ENCODE results near the gene NFYC. TPM values are rescaled to one million over a fixed set of nuclear protein-coding genes. Genes with fewer than 3 reads are reported as not detected.

The NFYC gene
- total and polyA plus RNA-seq, 8 donors = 23.3 to 76.4 (median 40.9) TPM

GRCh38 chr1:40689737-40690136 is 1.8 kb upstream of the NFYC start:
- 9 to 23% (median 21%) methylated on average over 1 of the region's 1 CpG for WGBS, 5 donors

GRCh38 chr1:40690771-40691537 is 550 bp upstream of the NFYC start:
- peak in 1 of 7 experiments; percentile 18 for TF ChIP-seq CTCF (IDR thresholded peaks at IDR 0.05)
- no peak for TF ChIP-seq POLR2A (IDR thresholded peaks at IDR 0.05)
- no peak for DNase-seq

More at GRCh38 chr1:40689737-40690136, 1.8 kb upstream of the NFYC start:
- no peak for DNase-seq
- H3K4me1 ChIP-seq = peaks cover 12 to 52% (median 33%) of the 10 kb centered on the region in 4 donors
- no peaks in the 10 kb centered on the region for H3K27me3 ChIP-seq
- H3K27ac ChIP-seq = no peak overlapping the region
- no peaks in the 10 kb centered on the region for H3K9me3 ChIP-seq
- no peak for TF ChIP-seq POLR2A (IDR thresholded peaks at IDR 0.05)
- no peak for TF ChIP-seq CTCF (IDR thresholded peaks at IDR 0.05)
- no peak for TF ChIP-seq EP300 (IDR thresholded peaks at IDR 0.05)
- no peak for TF ChIP-seq POLR2AphosphoS5 (IDR thresholded peaks at IDR 0.05)
- H3K36me3 ChIP-seq = peaks cover 0 to 19% (median 13%) of the 10 kb centered on the region in 4 donors
- no peak overlapping the region for H3K4me3 ChIP-seq
- intact Hi-C loops (cut with DNase I; ENCODE audit: low total_unique reads) = no loop called here

GRCh38 chr1:40692429-40692895 is 958 bp downstream of the NFYC start:
- TF ChIP-seq POLR2AphosphoS5 (IDR thresholded peaks at IDR 0.05) (no peak), CTCF (IDR thresholded peaks at IDR 0.05) (no peak)
- WGBS, 5 donors = 0 to 2% (median 1%) methylated on average over 9 of the region's 9 CpGs
- no peak for DNase-seq
- Histone ChIP-seq H3K36me3 (no peaks in the 10 kb centered on the region), H3K27ac (peak overlapping the region; percentile 96 to 100 (median 99)), H3K4me3 (peak overlapping the region; percentile 55 to 95 (median 80)), H3K9me3 (no peaks in the 10 kb centered on the region), H3K4me1 (peaks cover 33 to 80% (median 56%) of the 10 kb centered on the region in 4 donors), H3K27me3 (no peaks in the 10 kb centered on the region)
- intact Hi-C loops (cut with DNase I; ENCODE audit: low total_unique reads) = no loop called here

More at GRCh38 chr1:40690771-40691537, 550 bp upstream of the NFYC start:
- intact Hi-C loops (cut with DNase I; ENCODE audit: low total_unique reads) = no loop called here
- Histone ChIP-seq H3K27me3 (no peaks in the 10 kb centered on the region), H3K9me3 (no peaks in the 10 kb centered on the region), H3K4me3 (peak overlapping the region; percentile 55 to 95 (median 80)), H3K4me1 (peaks cover 20 to 65% (median 44%) of the 10 kb centered on the region in 4 donors), H3K36me3 (peaks cover 0 to 13% (median 11%) of the 10 kb centered on the region in 4 donors), H3K27ac (peak overlapping the region; percentile 96 to 100 (median 99))
- WGBS, 5 donors = 18 to 23% (median 21%) methylated on average over 18 of the region's 18 CpGs

GRCh38 chr1:40693425-40693824 is 1.9 kb downstream of the NFYC start:
- Histone ChIP-seq H3K9me3 (no peaks in the 10 kb centered on the region), H3K4me3 (peak overlapping the region in 1 of 4 donors; percentile 55), H3K27ac (peak overlapping the region in 4 of 5 donors; percentile 96 to 100 (median 100)), H3K4me1 (peaks cover 34 to 84% (median 60%) of the 10 kb centered on the region in 4 donors), H3K36me3 (no peaks in the 10 kb centered on the region), H3K27me3 (no peaks in the 10 kb centered on the region)
- intact Hi-C loops (cut with DNase I; ENCODE audit: low total_unique reads) = no loop called here
- 76 to 95% (median 85%) methylated on average over 1 of the region's 1 CpG for WGBS, 5 donors
- TF ChIP-seq POLR2A (IDR thresholded peaks at IDR 0.05) (no peak), POLR2AphosphoS5 (IDR thresholded peaks at IDR 0.05) (no peak), CTCF (IDR thresholded peaks at IDR 0.05) (no peak), EP300 (IDR thresholded peaks at IDR 0.05) (no peak)
- DNase-seq = no peak

All from stomach (tissue), 9 donors.